Measurements from ENCODE around the gene MUSTN1. TPM values are rescaled to one million over a fixed set of nuclear protein-coding genes. Genes with fewer than 3 reads are reported as not detected.

Gene MUSTN1
- total and polyA plus RNA-seq, 2 of the 13 experiments (the other 11 are each of a cell fraction or from before 2014, with no cell fraction given) = 0.84 to 1.4 TPM

DNA sequence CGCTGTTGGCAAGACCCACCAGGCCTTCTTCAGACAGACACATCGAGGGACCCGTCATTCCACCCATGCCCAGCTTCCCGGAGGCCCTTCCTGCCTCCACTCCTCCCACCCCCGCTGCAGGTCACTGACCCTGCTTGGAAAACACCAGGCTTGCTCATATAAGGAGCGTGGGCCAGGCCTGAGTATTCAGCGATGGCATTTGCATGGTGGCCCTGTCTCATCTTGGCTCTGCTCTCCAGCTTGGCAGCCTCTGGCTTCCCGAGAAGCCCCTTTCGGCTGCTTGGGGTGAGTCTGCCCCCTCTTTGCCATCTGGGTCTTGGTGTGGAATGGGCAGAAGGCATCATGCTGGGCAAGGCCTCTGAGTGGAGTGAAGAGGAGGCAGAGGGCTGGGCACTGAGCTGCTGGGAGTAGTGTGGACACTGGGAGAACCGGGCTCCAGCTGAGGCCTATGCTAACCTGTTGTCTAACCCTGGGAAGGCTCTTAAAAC lies 40.2 kb downstream of the MUSTN1 start, which contains the start of gene ITIH3 (continued):
- 0 out of 2 replicates have a peak, but pooled peaks have one; percentile 35 for TF ChIP-seq ZNF605 (CRISPR knock-in tag; IDR thresholded peaks at IDR 0.05)
- TF ChIP-seq CCAR2 (optimal IDR thresholded peaks at IDR 0.05; ENCODE audit: low read depth, low read length) = no peak
- TF ChIP-seq ZNF780A (CRISPR knock-in tag; IDR thresholded peaks at IDR 0.05) = no peak
- TF ChIP-seq SRF (IDR thresholded peaks at IDR 0.05; ENCODE audit: low read depth, low read length) = peak; percentile 91
- TF ChIP-seq, protein P1, sequence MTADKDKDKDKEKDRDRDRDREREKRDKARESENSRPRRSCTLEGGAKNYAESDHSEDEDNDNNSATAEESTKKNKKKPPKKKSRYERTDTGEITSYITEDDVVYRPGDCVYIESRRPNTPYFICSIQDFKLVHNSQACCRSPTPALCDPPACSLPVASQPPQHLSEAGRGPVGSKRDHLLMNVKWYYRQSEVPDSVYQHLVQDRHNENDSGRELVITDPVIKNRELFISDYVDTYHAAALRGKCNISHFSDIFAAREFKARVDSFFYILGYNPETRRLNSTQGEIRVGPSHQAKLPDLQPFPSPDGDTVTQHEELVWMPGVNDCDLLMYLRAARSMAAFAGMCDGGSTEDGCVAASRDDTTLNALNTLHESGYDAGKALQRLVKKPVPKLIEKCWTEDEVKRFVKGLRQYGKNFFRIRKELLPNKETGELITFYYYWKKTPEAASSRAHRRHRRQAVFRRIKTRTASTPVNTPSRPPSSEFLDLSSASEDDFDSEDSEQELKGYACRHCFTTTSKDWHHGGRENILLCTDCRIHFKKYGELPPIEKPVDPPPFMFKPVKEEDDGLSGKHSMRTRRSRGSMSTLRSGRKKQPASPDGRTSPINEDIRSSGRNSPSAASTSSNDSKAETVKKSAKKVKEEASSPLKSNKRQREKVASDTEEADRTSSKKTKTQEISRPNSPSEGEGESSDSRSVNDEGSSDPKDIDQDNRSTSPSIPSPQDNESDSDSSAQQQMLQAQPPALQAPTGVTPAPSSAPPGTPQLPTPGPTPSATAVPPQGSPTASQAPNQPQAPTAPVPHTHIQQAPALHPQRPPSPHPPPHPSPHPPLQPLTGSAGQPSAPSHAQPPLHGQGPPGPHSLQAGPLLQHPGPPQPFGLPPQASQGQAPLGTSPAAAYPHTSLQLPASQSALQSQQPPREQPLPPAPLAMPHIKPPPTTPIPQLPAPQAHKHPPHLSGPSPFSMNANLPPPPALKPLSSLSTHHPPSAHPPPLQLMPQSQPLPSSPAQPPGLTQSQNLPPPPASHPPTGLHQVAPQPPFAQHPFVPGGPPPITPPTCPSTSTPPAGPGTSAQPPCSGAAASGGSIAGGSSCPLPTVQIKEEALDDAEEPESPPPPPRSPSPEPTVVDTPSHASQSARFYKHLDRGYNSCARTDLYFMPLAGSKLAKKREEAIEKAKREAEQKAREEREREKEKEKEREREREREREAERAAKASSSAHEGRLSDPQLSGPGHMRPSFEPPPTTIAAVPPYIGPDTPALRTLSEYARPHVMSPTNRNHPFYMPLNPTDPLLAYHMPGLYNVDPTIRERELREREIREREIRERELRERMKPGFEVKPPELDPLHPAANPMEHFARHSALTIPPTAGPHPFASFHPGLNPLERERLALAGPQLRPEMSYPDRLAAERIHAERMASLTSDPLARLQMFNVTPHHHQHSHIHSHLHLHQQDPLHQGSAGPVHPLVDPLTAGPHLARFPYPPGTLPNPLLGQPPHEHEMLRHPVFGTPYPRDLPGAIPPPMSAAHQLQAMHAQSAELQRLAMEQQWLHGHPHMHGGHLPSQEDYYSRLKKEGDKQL (CRISPR knock-in tag; IDR thresholded peaks at IDR 0.05; ENCODE audit: low read depth) = no peak
- no peak; the same call in 1 of the 2 replicates for TF ChIP-seq ZSCAN31 (CRISPR knock-in tag; IDR thresholded peaks at IDR 0.05; ENCODE audit: low read depth)
- TF ChIP-seq SRY (CRISPR knock-in tag; IDR thresholded peaks at IDR 0.05) = peak; percentile 52; the same call in 1 of the 2 replicates
- no peak for TF ChIP-seq ZNF460 (CRISPR knock-in tag; IDR thresholded peaks at IDR 0.05; ENCODE audit: borderline replicate concordance)
- TF ChIP-seq ZNF138 (CRISPR knock-in tag; IDR thresholded peaks at IDR 0.05; ENCODE audit: low read depth) = peak; percentile 73; the same call in 1 of the 2 replicates
- no peak for TF ChIP-seq ZNF451 (CRISPR knock-in tag; IDR thresholded peaks at IDR 0.05)
- no peak for TF ChIP-seq ZNF468 (CRISPR knock-in tag; IDR thresholded peaks at IDR 0.05)
- no peak for TF ChIP-seq ZNF383 (CRISPR knock-in tag; IDR thresholded peaks at IDR 0.05; ENCODE audit: borderline replicate concordance)
- TF ChIP-seq ZNF720 (CRISPR knock-in tag; IDR thresholded peaks at IDR 0.05) = no peak
- TF ChIP-seq ZNF768 (CRISPR knock-in tag; IDR thresholded peaks at IDR 0.05) = peak; percentile 46
- TF ChIP-seq ZNF724P (CRISPR knock-in tag; IDR thresholded peaks at IDR 0.05; ENCODE audit: borderline replicate concordance) = 0 out of 2 replicates have a peak, but pooled peaks have one; percentile 19
- TF ChIP-seq ZNF296 (CRISPR knock-in tag; conservative IDR thresholded peaks at IDR 0.05) = no peak
- no peak for TF ChIP-seq ZNF256 (CRISPR knock-in tag; conservative IDR thresholded peaks at IDR 0.05)
- peak; percentile 86 for TF ChIP-seq DR1 (CRISPR knock-in tag; IDR thresholded peaks at IDR 0.05)
- TF ChIP-seq ZFP41 (CRISPR knock-in tag; IDR thresholded peaks at IDR 0.05; ENCODE audit: borderline replicate concordance) = no peak
- TF ChIP-seq RARG (CRISPR knock-in tag; IDR thresholded peaks at IDR 0.05; ENCODE audit: low read depth) = no peak
- TF ChIP-seq, protein P2, sequence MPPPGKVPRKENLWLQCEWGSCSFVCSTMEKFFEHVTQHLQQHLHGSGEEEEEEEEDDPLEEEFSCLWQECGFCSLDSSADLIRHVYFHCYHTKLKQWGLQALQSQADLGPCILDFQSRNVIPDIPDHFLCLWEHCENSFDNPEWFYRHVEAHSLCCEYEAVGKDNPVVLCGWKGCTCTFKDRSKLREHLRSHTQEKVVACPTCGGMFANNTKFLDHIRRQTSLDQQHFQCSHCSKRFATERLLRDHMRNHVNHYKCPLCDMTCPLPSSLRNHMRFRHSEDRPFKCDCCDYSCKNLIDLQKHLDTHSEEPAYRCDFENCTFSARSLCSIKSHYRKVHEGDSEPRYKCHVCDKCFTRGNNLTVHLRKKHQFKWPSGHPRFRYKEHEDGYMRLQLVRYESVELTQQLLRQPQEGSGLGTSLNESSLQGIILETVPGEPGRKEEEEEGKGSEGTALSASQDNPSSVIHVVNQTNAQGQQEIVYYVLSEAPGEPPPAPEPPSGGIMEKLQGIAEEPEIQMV (CRISPR knock-in tag; IDR thresholded peaks at IDR 0.05; ENCODE audit: low read depth) = no peak
- TF ChIP-seq NCOA5 (CRISPR knock-in tag; IDR thresholded peaks at IDR 0.05) = no peak
- TF ChIP-seq ETV6 (CRISPR knock-in tag; conservative IDR thresholded peaks at IDR 0.05) = no peak
